Activated CD4-positive, alpha-beta T cell treated with anti-CD3 and anti-CD28 coated beads, Interleukin-2, Interleukin-4, amounts not matched to agents 100 ng/mL and 50 ng/mL, durations not matched to agents 16 hours and 8 hours (primary cell): ENCODE results near the gene A2ML1.
A peak's percentile ranks its signal among the peaks of the same experiment; 100 is the strongest.
"Not testable (repeated sequence)": the region's sequence is repeated elsewhere in the genome, so short reads cannot be mapped to it uniquely, and the experiment has no call there.

Experiments used
- DNase-seq: peaks from one replicate; pipeline ENCODE4 v3.0.0-alpha.2; 2020; ENCODE audit warnings: low spot score

The A2ML1 gene

DNA sequence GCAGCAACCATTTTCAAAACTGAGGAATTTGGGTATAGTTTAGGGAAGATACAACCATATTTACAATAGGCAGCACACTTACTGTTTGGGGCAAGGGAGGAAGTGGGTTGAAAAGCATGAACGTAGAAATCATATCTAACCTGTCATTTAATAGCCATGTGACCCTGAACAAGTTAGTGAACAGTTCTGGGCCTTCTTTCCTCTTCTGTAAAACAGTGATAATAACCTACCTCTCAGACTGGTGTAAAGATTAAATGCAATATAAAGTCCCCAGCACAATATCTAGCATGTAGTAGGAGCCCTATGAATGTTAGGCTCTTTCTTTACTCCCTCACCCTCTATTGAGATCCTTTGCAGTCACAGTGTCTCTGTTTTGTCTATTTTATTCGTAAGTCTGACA is 33.5 kb downstream of the A2ML1 start:
- no peak for DNase-seq

DNA sequence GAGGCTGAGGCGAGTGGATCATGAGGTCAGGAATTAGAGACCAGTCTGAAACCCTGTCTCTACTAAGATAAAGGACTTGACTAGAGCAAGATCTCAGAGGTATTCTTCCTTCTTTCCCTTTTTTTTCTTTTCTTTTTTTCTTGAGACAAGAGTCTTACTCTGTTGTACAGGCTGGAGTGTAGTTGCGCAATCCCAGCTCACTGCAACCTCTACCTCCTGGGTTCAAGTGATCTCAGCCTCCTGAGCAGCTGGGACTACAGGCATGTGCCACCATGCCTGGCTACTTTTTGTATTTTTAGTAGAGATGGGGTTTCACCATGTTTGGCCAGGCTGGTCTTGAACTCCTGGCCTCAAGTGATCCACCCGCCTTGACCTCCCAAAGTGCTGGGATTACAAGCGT is 37.0 kb downstream of the A2ML1 start:
- DNase-seq = not testable (repeated sequence)

DNA sequence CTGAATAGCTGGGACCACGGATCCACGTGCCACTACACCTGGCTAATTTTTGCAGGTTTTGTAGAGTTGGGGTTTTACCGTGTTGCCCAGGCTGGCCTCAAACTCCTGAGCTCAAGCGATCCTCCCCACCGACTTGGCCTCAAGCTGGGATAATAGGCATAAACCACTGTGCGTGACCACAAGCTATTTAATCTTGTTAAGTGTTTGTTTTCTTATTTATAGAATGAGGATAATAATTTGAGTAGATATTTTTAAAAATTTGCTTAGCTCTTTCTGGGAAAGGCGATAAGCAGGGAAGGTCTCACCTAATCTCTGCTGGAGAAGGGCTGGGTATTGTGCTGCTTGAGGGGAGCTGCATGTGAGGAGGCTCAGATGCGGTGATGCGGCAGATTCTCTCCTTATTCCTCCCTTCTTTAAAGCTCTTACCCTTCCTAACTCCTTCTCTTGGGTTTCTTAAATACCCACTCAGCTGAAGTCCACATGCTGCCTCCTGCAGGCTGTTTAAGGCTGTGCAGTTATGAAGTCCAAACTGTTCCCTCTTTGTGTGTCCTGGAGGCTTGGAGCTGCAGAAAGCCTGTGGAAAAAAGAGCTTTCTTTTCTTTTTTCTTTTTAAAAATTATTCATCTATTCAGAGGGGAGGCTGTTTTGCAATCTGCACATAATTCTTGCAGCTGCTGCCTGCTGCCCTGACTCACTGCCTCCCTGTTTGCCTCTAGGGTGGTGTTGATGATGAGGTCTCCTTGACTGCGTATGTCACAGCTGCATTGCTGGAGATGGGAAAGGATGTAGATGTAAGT is 37.9 kb downstream of the A2ML1 start:
- DNase-seq = peak; percentile 24

DNA sequence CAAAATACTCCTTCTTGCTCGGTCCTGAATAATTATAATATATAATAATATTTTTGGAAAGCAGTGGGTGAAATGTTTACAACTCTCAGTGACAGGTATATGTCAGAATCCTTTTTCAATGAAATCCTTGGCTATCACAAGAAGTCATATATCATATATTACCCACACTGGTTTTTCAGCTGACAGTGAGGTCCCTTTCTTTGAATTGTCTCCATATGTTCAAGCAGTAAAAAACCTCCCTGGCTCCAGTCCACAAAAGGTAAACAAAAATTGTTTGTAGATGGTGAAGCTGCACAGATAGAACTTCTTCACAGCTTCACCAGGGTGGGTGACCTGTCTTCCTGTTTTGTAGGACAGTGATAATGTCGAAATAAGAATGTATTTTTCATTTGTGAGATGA is 44.0 kb downstream of the A2ML1 start:
- DNase-seq = no peak

DNA sequence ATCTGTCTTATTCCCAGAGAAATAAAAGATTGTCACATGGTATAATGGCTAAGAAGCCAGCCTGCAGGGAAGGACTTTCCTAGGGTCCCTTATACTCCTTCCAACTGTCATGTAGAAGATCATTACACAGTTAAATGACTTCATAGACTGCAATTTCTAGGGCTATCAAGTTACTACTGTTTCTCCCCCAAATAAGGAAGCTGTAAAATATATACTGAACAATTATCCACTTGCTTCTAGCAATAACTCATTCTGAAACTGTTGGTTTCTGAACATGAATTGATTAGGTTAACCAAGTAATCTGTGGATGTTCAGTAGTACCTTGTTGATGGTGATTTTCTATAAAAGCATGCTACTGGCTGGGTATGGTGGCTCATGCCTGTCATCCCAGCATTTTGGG is 44.6 kb downstream of the A2ML1 start:
- DNase-seq = peak; percentile 11

DNA sequence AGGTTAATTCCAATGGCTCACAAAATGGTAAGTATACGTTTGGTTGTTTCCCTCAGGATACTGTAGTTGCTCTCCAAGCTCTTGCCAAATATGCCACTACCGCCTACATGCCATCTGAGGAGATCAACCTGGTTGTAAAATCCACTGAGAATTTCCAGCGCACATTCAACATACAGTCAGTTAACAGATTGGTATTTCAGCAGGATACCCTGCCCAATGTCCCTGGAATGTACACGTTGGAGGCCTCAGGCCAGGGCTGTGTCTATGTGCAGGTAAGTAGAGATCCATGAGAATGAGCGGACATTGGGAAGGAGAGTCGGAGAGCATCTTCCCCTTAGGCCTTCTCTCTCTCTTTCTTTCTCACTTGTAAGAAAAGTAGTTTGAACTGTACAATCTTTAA is 45.4 kb downstream of the A2ML1 start:
- DNase-seq = no peak

DNA sequence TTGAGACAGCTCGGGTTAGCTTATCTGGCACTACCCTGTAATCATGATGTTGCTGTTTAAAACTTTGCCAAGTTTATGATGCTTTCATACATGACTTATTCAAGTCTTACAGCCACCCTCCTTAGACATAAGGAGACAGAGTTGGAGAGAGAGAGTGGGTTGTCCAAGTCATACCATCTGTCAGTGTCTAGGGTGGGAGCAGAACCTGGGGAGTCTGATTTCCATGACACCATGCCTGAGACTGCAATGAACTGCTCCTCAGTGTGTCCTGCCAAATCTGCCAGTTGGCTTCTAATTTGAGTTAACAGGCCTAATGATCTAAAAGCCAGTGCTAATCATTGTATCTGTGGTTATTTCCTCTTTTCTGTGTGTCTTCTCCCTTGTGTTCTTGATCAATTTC is 48.2 kb downstream of the A2ML1 start:
- no peak for DNase-seq

DNA sequence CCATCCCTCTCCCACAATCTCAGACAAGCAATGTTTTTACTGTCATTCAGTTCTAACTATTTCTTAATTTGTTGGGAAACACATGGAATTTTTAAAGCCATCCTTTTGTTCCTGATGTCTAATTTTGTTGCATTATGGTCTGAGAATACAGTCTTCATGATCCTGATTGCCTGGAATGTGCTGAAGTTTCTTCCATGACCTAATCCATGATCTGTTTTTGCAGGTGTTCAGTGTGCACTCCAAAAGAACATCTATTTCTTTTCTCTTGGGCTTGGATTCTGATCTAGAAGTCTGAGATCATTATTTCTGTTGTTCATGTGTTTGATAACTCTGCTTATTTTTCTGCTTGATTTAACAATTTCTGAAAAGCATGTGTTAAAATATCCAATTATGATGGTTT is 48.6 kb downstream of the A2ML1 start:
- DNase-seq = no peak

DNA sequence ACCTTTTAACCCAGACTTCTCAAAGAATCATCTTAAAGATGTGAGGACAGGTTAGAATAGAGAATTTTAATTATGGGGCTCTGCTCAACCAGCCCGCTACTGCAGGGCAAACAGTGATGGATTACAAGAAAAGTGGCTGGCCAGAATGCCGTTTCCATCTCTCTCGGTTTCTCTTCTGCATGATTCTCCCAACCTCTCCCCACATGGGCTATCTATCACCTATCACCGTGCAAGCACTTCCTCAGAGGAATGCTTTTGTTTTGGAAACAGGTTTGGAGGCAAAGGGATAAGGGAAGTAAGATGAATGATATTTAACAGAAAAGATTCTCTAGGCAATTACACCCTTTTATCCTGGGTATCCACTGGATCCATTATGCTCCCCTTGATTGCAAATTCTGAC is 54.5 kb downstream of the A2ML1 start:
- DNase-seq = no peak

DNA sequence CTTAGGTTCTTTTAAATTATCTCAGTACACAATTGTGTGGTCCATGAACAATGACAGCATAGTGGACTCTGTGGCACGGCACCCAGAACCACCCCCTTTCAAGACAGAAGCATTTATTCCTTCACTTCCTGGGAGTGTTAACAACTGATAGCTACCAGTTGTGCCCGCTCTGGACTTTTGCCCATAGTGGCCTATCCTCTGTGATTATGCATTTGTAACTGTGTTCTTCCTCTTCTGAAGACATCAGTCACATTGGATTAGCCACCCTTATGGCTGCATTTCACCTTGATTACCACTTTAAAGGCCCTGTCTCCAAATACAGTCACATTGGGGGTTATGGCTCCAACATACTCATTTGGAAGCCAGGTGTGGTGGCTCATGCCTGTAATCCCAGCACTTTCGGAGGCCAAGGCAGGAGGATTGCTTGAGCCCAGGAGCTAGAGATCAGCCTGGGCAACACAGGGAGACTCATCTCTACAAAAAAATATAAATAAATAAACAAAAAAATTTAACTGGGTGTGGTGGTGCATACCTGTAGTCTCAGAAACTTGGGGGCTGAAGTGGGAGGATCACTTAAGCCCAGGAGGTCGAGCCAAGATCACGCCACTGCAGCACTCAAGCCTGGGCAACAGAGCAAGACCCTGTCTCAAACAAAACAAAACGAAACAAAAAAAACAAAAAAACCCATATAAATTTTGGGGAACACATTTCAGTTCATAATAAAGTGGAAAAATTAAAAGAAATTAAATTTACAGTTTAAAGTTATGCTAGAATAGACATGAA is 64.3 kb downstream of the A2ML1 start:
- DNase-seq = no peak

DNA sequence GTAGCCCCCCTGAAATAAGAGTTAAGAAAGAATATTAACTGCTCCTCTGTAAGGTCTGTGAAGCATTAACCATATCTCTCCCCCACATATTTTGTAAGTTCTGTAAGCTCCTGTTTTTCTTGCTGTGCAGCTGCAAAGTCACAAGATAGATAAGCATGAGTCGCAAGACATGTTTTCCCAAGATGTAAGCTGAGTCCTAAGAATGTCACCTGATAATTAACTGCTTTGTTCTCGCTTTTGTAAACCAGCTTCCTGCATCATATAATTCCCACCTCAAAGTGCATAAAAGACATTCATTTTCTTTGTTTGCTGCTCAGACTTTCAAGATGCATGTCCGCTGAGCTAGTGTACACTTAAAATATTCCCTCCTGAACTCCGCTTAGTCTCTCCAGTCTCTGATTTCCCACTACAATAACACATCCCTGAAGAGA is 64.9 kb downstream of the A2ML1 start:
- no peak for DNase-seq

DNA sequence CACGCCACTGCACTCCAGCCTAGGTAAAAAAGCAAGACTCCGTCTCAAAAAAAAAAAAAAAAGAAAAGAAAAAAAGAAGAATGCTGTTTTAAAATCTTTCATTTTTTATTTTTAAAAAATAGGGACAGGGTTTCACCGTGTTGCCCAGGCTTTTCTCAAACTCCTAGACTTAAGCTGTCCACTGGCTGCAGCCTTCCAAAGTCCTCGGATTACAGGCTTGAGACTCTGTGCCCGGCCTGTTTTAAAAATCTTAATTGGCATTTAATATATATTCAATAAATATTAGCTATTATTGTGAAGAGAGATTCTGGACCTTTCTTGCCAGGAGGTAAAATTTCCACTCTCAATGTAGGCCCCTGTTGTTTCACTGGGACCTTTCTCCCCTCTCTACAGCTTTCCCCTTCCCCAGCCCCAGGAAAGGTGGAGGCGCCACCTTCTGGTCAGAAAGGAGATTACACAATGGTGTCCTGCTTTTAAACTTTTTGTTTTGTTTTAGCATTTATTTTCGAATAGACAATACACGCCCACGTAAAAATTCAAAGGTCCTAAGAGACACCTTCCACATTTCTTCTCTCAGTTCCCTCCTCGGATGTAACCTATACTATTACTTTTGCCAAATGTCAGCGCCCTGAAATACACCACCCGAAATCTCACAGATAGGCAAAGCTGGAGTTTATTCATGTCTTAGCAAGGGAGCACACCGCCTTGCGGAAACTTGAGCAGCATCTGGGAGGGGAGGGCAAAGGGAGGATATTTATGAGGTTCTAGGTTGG is 68.1 kb downstream of the A2ML1 start:
- DNase-seq = peak; percentile 58

DNA sequence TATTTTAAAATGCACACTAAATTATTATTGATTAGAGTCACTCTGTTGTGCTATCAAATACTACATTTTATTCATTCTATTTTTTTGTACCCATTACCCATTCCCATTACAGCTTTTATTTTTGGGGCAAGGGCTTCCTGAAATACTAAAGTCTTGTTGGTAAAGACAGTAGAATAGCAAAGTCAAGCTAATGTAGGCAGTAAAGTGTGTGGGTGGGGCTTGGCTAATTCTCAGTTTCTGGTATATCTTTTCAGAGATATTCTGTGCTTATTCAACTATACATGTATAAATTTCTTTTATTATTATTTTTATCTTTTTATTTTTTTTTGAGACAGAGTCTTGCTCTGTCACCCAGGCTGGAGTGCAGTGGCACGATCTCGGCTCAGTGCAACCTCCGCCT is 69.6 kb downstream of the A2ML1 start:
- DNase-seq = no peak

DNA sequence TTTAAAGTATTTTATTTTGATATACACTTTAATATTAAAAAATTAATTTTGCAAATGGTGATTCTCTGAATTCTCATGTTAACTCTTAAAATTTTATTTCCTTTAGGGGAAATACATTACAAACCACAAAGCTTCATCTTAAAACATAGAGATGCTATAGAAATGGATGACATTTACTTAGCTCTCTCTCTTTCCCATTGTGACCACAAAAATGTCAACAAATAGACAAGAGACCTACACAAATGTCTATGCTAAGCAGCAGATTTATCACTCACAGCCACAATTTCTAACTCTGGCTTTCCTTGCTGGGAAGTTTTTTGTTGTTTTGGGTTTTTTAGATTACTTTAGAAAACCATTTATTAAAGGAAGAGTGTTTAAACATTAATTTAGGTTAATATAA is 72.0 kb downstream of the A2ML1 start:
- DNase-seq = no peak

DNA sequence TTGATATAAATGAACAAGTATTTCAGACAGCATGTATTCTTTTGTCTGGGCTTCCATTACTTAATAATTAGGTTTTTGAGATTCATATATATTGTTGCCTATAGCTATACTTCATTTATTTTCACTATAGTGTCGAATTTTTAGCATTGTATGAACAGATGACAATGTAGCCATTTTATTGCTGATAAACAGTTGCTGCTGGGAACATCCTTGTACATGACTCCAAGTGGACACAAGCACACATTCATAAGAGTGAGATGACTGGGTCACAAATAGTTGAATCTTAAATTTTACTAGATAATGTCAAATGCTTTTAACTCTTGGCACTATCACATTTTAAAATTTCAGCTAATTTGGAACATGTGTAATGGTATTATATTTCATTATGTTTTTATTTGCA is 72.6 kb downstream of the A2ML1 start:
- DNase-seq = no peak

DNA sequence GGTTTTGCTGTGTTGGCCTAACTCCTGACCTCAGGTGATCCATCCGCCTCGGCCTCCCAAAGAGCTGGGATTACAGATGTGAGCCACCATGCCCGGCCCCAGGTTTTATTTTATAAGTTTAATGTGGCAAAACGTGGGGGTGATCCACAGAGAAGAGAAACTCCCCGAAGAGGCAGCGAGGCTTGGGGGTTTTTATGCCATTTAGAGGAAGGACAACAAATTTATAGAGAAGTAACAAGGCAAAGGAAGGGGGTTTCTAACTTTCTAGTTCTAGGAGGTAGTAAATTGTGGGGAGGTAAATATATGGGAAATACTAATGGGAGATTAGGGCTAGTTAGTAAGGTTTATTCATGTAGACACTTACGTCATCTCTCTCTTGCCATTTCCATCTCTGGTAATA is 74.7 kb downstream of the A2ML1 start:
- no peak for DNase-seq

DNA sequence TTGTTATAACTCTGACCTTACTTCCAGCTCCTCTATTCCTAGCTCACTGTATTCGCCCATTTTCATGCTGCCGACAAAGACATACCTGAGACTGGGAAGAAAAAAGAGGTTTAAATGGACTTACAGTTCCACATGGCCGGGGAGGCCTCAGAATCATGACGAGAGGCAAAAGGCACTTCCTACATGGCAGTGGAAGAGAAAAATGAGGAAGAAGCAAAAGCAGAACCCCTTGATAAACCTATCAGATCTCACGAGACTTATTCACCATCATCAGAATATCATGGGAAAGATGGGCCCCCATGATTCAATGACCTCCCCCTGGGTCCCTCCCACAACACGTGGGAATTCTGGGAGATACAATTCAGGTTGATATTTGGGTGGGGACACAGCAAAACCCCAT is 77.4 kb downstream of the A2ML1 start:
- DNase-seq = no peak

DNA sequence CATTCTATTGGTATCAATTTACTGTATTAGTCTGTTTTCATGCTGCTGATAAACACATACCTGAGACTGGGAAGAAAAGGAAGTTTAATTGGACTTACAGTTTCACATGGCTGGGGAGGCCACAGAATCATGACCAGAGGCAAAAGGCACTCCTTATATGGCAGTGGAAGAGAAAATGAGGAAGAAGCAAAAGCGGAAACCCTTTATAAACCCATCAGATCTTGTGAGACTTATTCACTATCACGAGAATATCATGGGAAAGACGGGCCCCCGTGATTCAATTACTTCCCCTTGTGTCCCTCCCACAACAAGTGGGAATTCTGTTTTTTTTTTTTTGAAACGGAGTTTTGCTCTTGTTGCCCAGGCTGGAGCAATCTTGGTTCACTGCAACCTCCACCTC is 80.3 kb downstream of the A2ML1 start:
- DNase-seq = not testable (repeated sequence)

DNA sequence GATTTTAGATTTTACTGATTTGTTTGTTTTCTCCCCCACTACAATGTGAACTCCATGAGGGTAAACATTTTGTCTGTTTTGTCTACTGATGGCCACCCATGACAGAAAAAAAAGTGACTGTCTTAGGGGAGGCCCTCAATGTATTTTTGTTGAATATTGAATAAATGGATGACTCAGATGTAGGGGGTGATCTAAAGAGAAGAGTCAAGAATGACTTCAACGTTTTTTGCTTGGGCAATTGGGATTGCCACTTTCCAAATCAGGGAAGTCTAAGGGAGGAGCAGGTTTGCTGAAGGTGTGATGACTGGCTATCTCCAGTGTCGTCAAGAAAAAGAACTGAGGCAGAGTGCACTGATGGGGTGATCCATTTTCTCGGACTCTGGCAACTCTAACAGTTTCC is 81.2 kb downstream of the A2ML1 start:
- DNase-seq = no peak

DNA sequence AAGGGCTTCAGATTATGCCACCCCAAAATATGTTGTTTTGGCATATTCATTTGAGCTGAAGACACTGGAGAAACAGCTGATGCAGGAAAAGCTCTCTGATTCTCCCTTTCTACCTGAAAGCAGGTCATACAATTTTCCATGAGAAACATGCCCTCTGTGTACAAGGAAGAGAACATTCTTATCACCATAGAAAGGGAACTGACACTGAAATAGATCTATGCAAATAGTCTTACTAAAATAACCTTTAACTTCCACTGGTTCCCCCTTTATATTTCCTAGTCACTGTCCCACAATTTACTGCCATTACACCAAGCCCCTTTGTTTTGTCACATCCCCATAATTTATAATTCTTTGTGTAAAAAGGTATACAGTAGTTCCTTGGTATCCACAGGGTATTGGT is 82.2 kb downstream of the A2ML1 start:
- DNase-seq = no peak

DNA sequence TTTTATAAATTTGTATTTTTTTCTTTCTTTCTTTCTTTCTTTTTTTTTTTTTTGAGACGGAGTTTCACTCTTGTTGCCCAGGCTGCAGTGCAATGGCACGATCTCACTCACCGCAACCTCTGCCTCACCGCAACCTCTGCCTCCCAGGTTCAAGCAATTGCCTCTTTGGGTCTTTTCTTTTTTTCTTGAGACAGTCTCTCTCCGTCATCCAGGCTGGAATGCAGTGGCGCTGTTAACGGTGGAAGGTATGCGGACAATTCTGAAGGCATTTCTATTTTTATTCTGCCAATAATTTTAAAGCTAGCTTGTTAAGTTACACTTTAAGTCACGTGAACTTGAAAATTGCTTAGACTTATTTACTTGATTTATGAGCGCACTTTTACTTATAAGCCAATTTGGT is 83.1 kb downstream of the A2ML1 start:
- DNase-seq = no peak

DNA sequence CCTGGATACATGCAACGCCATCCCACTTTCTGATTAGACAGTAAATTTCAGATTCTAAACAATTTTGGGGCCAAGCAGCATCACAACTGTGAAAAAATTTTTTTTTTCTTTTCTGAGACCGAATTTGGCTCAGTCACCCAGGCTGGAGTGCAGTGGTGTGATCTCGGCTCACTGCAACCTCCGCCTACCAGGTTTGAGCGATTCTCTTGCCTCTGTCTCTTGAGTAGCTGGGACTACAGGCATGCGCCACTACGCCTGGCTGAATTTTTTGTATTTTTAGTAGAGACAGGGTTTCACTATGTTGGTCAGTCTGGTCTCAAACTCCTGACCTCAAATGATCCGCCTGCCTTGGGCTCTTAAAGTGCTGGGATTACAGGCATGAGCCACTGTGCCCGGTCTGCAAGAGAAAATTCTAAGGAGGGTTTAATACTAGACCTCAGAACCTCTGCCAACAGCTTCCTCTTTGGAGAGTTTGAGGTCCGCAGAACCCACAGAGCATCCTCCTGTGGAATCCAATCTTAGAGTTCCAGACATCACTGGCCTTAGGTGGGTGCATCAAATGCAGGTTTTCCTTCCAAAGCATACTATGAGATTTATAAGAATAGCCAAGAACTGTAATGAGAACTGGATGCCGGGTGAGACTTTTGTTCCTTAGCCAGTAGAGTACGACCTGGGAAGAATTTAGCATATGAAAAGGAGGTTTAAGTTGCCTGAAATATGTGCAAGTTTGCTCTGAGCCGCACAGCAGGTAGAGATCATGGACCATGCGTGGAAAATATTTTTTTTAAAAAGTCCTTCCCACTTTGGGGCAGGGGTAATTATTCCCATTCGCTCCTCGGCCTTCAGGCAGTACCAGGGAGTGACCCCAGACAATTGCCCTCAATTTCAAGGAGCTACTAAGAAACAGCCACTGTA is 84.1 kb downstream of the A2ML1 start:
- no peak for DNase-seq
